KBM-7 (cell line): ENCODE results near the gene RIBC2.
A peak's percentile ranks its signal among the peaks of the same experiment; 100 is the strongest.
"Not testable (repeated sequence)": the region's sequence is repeated elsewhere in the genome, so short reads cannot be mapped to it uniquely, and the experiment has no call there.

Experiments
- DNase-seq: peaks from one replicate; pipeline ENCODE4 v3.0.0-alpha.2; 2015
- in situ Hi-C: fragments of 300-500 bp; cut with MboI; formaldehyde crosslinking; loops from 2 replicates; pipeline ENCODE4 v1.14.3; 2020; ENCODE audit warnings: low sequenced_read_pairs, low pct_unique_long_range_greater_than_20kb, mixed read lengths

The RIBC2 gene

DNA sequence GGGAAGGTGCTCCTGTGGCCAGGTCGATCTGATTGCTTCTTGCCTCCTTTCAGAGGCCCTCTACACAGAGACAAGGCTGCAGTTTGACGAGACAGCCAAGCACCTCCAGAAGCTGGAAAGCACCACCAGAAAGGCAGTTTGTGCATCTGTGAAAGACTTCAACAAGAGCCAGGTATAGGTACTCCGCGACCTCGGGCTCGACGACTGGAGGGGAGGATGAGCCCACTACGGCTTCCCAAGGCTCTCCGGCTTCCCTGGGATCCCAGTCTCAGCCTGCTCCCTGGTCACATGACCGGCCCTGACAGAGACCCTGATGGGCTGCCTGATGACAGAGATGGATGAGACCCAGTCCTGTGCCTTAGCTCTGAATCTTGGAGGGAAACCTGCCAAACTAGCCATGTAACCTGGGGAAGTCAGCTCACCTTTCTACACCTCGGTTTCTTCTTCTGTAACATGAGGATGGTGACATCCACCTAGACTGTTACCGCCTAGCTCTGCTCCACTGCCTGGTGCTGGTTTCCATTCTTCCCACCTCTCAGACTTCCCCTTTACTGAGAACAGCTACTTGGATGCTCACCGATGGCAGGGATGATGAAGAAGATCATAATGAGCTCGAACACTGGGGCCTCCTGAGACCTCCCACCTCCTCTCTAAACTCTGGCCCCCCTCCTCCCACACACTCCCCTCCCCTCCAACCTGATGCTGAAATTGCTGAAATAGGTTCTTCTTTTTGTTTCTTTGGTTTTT lies 8.9 kb downstream of the RIBC2 start:
- DNase-seq, result no peak
- in situ Hi-C loops, result no loop called here

DNA sequence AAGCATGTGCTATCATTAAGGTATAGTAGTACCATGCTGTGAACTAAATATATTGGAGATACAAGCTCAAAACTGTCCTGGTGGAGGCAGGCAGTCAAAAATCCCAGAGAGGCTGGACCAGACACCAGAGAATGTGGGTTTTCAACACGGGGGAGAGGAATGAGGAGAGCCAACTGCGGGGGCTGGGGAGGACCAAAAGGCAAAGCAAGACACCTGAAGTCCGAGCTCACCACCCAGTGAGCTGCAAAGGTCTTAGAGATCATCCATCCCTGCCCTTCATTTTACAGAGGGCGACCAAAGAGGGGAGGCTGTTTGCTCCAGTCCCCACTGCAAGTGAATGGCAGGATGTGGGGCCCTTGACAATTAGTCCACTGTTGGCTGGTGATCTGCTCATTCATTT lies 10.0 kb downstream of the RIBC2 start:
- in situ Hi-C loops, result no loop called here
- DNase-seq, result no peak

DNA sequence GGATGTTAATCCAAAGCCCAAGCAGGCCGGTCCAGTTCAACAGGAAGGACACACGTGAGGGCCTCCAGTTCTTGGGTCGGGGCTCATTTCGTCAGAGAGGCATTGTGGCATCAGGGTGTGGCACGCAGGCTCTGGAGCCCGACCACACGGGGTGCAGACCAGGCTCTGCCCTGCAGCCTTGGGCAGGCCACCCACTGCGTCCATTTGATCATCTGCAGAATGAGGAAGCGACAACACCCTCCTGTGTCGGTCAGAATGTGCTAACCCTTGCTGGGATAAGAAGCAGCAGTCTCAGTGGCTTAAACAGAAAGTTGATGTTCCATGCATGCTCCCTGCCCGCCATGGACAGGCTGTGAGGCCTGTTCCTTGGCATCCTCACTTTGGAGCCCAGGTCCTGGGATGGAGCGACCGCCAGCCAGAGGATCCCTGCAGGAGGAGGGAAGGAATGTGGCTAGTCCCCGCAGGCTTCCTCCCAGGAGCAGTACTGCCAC lies 10.8 kb downstream of the RIBC2 start:
- no peak for DNase-seq
- in situ Hi-C loops, result no loop called here

DNA sequence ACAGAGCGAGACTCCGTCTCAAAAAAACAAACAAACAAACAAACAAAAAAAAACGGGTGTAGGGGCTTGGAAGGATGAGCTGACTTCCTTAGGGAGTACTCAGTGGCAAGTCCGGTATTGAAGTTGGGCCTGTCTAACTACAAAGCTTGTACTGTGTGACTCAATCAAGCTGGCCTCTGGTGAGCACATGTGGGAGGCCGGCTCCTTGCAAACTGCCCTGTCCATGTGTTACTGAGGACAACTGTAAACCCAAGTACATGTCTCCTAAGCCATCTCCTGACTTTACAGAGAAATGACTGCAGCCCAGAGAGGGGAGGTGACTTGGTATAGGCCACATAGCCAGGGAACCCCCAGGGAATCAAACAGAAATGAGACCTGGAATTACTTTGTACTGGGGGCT lies 11.6 kb downstream of the RIBC2 start:
- no peak for DNase-seq
- in situ Hi-C loops, result no loop called here

DNA sequence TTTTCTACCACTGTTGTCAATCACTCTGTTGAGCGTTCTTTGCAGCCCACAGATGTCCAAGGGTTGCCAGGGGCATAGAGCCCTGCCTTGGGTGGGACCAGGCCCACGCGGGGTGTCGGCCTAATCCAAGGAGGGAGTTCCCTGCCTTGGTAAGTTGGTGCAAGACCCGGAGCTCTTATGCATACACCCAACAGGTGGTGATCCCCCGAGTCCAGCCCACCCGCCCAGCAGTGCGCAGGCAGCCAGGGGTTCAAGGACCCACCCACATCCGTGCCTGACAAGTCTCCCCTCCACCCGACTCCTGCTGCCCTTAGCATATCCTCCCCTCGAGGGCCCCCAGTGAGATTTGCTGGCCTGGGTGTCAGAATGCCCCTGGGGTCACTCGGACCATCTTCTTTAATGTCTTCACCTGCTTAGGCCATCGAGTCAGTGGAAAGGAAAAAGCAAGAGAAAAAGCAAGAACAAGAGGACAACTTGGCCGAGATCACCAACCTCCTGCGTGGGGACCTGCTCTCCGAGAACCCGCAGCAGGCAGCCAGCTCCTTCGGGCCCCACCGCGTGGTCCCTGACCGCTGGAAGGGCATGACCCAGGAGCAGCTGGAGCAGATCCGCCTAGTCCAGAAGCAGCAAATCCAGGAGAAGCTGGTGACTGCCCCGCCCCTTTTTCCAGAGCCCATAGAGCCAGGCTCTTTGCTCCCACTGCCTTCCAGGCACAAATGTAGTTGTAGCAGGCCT lies 12.2 kb downstream of the RIBC2 start:
- DNase-seq, result no peak
- in situ Hi-C loops, result no loop called here

DNA sequence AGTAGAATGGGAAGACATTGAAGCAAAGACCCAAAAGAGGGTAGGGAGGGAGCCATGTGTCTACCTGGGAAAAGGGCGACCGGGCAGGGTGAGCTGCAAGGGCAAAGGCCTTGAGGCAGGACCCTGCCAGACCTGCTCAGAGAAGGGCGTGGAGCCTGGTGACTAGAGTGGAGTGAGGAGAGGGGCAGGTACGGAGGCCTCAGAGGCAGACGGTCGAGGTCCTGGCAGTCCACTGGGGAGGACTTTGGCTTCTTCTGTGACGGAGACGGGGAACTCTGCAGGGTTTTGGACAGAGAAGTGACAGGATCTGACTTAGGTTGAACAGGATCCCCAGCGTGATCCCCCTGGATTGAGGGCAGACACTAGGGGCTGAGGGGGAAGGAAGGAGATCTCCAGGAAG lies 12.9 kb downstream of the RIBC2 start:
- in situ Hi-C loops, result no loop called here
- DNase-seq, result no peak

DNA sequence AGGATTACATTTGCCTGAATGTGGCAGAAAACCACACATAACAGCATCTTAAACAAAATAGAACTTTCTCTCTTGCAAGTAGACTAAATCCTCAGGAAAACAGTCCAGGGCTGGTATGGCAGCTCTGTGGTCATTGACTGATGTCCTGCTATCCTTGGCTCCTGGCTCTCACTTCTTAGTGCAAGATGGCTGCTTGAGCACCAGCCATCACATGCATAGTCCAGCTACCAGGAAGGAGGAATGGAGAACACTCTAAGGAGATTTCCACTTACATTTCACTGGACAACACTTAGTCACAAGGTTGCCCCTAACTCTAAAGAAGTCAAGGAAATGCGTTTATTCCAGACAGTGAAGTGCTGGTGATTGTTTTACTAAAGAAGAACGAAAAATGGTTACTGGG lies 13.6 kb downstream of the RIBC2 start:
- no peak for DNase-seq
- in situ Hi-C loops, result no loop called here

DNA sequence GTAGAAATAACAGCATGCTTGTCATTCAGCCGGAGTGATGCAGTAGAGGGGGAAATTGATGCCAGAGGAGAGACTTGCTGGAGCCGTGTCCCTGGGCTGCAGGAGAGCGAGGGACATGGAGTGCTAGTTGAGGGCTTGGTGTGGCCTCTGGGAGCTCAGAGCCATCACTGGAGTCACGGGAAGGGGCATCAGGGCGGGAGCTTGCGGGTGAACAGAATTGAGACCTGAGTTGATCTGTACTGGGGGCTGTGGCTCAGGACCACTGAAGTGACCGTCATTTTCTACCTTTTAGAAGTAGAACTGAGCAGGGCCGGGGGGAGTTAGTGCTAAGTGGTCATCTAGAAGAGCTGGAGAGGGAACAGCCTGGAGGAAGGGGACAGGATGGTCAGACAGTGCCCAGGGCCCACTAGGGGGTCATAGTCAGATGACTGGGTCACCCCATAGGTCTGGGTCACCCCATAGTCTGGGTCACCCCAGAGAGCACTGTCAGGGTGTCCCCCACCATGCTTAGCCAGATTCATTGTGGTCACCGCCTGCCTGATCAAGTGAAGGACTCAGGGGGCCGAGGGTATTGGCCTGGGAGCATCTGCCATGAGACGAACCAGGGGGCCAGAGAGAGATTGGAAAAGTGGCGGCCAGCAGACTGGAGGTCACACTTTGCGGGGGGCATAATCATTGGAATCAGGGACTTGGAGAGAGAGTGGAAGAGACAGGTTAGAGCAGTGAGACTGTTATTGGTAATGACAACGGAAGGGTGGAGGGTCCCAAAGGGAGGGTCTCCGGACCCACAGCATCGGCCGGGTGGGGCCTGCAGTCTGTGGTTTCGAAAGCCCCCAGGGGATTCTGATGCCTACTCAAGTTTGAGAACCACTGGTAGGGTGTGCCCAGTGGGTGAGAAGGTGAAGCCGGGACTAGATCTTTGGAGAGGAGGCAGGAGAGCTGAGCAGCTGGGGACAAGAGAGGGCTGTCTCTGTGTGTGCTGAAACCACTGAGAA lies 15.2 kb downstream of the RIBC2 start:
- DNase-seq, result no peak
- in situ Hi-C loops, result no loop called here

DNA sequence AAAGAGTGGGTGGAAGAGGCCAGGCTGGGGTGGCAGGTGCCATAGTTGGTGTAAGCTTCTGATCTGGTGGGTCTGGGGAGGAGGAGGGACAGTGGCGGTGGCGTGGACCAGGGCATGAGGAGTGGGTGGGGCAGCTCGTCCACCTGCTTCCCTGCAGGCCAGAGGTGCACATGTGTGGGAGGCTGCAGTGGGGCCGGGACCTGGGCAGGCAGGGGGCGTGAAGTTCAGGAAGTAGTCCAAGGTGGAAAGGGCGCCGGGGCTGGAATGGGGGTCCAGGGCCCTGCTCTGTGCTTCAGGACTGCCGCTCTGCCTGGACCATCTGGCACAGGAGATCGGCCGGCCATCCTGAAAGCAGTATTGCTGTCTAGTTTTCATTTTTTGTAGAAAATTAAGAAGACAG lies 15.9 kb downstream of the RIBC2 start:
- DNase-seq, result no peak

DNA sequence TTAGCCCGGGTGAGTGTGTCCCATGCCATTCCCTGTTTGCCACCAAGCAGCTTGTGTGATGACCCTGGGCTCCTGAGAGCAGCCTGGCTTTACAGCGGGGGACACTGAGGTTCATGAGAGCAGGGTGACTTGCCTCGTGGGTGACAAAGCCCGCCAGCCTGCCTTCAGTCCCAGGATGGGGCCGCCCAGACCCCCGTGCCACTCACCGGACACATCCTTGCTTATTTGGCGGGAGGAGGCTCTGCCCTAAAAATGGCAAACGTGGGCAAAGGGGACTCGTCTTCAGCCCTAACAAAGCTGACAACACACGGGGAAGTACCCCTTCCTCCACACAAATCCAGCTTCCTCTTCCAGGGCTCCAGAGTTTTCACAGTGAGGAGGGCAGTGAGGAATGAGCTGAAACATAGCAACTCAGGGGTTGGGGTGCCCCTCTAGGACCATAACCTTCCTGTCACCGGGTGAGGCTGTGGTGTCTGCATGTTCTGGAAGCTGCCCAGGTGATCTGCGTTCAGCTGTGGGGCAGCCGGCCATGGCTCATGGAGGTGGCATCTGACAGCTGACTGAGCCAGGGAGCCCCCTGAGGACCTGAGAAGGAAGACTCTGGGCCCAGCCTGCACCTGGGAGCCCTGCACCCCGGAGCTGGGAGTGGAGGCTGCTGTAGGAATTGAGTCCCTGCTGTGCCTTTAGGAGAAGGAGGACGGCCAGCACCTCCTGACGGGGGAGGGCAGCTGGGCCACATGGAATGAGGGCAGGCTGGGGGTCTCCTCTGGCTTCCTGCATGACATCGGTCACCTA lies 16.7 kb downstream of the RIBC2 start:
- in situ Hi-C loops, result no loop called here
- DNase-seq, result no peak

More for the DNA sequence above, 15.9 kb downstream of the RIBC2 start:
- in situ Hi-C loops, result no loop called here

DNA sequence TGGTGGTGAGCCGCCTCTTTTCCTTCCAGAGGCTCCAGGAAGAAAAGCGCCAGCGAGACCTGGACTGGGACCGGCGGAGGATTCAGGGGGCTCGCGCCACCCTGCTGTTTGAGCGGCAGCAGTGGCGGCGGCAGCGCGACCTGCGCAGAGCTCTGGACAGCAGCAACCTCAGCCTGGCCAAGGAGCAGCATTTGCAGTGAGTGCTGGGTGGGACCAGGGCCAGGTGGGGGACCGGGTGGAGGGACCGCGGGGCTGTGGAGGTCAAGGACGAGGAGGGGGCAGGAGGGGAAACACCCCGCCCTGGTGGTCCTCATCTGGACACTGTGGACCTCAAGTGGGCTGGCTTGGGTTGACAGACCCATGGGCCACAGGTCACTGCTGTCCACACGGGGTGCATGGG lies 17.4 kb downstream of the RIBC2 start:
- in situ Hi-C loops, result no loop called here
- DNase-seq, result no peak

DNA sequence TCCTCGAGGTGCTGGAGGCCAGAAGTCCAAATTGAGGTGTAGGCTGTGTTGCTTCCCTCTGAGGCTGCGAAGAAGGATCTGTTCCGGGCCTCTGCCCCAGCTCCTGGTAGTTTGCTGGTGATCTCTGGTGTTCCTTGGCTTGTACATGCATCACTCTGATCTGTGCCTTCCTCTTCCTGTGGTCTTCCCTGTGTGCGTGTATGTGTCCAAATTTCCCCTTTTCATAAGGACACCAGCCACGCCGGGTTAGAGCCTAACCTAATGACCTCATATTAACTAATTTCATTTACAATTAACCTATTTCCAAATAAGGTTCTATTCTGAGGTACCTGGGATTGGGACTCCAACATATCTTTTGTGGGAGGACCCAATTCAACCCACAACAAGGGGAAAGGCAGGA lies 21.5 kb downstream of the RIBC2 start:
- DNase-seq, result no peak
- in situ Hi-C loops, result no loop called here

DNA sequence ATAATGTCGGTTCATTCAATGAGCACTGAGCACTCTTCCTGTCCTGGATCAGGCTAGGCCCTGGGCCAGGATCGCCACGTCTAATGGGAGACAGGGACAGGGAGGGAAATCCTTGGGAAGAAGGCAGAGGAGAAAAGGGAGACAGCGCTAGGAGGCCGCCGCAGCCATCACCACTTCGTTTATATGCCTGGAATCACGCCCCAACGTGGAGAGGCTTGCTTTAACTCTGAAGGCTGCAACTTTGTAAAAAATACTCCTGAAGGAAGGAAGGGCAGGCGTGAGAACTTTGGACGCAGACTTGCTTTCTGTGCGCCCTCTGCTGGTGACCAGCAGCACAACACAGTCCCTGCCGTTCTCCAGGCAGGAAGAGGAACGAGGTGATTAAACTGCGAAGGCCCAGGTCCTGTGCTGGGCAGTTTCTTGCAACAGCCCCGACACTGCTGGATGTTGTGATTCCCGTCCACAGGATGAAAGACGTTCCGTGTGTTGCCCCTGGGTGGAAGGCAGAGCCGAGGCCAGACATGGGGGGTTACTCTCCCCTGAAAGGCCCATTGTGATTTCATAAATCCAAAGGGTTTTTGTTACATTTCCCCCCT lies 22.1 kb downstream of the RIBC2 start:
- peak; percentile 89 for DNase-seq
- in situ Hi-C loops, result no loop called here

DNA sequence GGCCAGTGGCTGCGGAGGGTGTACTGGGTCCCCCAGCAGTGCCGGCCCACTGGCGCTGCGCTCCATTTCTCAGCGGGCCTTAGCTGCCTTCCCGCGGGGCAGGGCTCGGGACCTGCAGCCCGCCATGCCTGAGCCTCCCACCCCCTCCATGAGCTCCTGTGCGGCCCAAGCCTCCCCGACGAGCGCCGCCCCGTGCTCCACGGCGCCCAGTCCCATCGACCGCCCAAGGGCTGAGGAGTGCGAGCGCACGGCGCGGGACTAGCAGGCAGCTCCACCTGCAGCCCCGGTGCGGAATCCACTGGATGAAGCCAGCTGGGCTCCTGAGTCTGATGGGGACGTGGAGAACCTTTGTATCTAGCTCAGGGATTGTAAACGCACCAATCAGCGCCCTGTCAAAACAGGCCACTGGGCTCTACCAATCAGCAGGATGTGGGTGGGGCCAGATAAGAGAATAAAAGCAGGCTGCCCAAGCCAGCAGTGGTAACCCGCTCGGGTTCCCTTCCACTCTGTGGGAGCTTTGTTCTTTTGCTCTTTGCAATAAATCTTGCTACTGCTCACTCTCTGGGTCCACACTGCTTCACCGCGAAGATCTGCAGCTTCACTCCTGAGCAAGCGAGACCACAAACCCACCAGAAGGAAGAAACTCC lies 23.5 kb downstream of the RIBC2 start:
- in situ Hi-C loops, DNase-seq: not testable (repeated sequence)

DNA sequence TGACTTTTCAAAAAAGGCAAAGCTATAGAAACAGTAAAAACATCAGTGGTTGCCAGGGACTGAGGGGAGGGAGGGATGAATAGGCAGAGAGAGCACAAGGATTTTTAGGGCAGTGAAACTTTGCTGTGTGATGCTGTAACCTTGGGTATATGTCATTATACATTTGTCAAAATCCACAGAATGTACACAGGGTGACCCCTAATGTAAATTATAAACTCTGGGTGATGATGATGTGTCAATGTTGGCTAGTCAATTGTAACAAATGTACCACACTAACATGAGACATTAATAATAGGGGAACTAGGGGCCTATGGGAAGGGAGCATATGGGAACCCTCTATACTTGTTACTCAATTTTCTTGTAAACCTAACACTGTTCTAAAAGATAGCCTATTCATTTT lies 24.8 kb downstream of the RIBC2 start:
- no peak for DNase-seq
- in situ Hi-C loops, result no loop called here

DNA sequence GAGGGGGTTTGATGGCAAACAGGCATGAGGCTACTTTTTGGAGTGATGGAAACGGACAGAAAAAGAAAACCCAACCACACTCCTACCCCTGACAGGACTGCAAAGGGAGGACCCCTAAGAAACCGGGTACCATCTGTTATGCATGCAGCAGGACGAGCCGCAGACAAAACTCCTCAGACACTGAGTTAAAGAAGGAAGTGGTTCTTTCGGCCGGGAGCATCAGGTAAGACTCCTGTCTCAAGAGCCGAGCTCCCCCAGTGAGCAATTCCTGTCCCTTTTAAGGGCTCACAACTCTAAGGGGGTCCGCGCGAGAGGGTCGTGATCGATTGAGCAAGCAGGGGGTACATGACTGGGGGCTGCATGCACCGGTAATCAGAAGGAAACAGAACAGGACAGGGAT lies 27.2 kb downstream of the RIBC2 start:
- DNase-seq, result not testable (repeated sequence)

DNA sequence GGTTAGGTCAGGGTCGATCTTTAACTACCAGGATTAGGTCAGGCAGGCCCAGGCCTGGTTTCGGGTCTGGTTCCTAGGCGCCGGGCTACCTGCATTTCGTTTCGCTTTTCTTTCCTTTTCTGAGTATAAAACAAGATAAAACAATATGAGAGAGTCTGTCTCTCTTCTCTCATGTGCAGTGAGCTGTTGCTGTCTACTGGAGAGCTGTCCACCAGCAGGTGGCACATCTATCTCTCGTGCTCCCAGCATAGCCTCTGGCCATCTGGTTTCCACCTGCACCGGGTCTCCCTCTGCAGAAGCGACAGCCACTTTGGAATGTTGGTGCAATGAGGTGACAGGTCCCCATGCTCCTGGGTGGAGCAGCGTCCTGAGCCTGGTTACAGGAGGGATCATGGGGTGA lies 27.6 kb downstream of the RIBC2 start:
- peak; percentile 35 for DNase-seq
- in situ Hi-C loops, result no loop called here

More for the DNA sequence above, 27.2 kb downstream of the RIBC2 start:
- in situ Hi-C loops, result not testable (repeated sequence)

DNA sequence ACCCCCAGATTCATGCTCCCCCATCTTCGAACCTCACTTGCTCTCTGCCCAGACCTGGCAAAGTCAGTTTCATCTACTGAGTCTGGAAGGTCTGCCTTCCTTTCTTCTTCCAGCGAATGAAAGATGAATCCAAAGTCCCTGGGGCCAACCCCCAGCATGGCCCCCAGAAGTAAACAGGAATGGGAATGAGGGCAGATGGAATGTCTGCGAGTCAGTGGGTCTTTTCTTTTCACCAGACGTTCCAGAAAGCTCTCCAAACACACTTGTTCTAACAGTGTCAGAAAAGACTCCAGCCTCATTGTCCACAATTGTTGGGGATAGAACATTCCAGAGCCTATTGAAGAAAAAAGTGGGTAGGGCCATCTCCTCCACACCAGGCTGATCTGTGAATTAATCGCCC lies 28.6 kb downstream of the RIBC2 start:
- DNase-seq, result no peak
- in situ Hi-C loops, result no loop called here
